SK-N-SH (cell line): ENCODE measurements around the gene PPP2R5E. TPM values are rescaled to one million over a fixed set of nuclear protein-coding genes. Genes with fewer than 3 reads are reported as not detected.

Source experiments
- CTCF ChIA-PET: fragments of 300-600, 350-600 bp; formaldehyde crosslinking; extraction: SDS; loops from one replicate; lab custom pipeline; 2021; lab: Yijun Ruan, JAX
- POLR2A ChIA-PET: fragments of 350-600 bp; sonication (Branson Sonifier 250); formaldehyde crosslinking; extraction: SDS; loops from one replicate; lab custom pipeline; 2020; ENCODE audit warnings: antibody characterized with exemption, inconsistent platforms; lab: Yijun Ruan, JAX
- DNase-seq: peaks from one replicate; pipeline ENCODE4 v3.0.0; 2012
- H2AFZ ChIP-seq: fragments of 200-600 bp; sonication (generic); 2 replicates; pipeline ENCODE4 v1.8.1; 2016; ENCODE audit warnings: antibody characterized with exemption, mild to moderate bottlenecking, low read depth
- H3F3A ChIP-seq: fragments of 200-600 bp; sonication (generic); replicated peaks from 2 replicates; pipeline ENCODE3; 2016; ENCODE audit warnings: antibody characterized with exemption, mild to moderate bottlenecking; ENCODE audit not compliant: insufficient read depth
- H3K27ac ChIP-seq, 2 experiments: fragments of 200-500 bp in 1 of 2; fragments of 200-600 bp in 1 of 2; sonication (Bioruptor generic) in 1 of 2; sonication (generic), shearing (Covaris generic) in 1 of 2; 2 replicates each; pipeline versions ENCODE4 v1.5.1 to v1.6.1; 2014 to 2016; ENCODE audit warnings: low read depth in 2 of 2, inconsistent platforms in 1 of 2, low read length in 1 of 2, mild to moderate bottlenecking in 1 of 2, mixed read lengths in 1 of 2
- H3K27me3 ChIP-seq: fragments of 200-600 bp; sonication (generic), shearing (Covaris generic); 2 replicates; pipeline ENCODE4 v1.6.1; 2016; ENCODE audit warnings: mixed run types; ENCODE audit not compliant: insufficient read depth
- H3K36me3 ChIP-seq, 2 experiments: fragments of 200-500 bp in 1 of 2; fragments of 200-600 bp in 1 of 2; sonication (Bioruptor generic) in 1 of 2; sonication (generic) in 1 of 2; replicated peaks in 1 of 2; 2 replicates each; pipeline versions ENCODE3 to v1.5.1; 2014 to 2016; ENCODE audit warnings: low read length in 1 of 2, mild to moderate bottlenecking in 1 of 2; ENCODE audit not compliant: insufficient read depth in 2 of 2, control insufficient read depth in 1 of 2
- H3K4me1 ChIP-seq, 2 experiments: fragments of 200-500 bp in 1 of 2; fragments of 200-600 bp in 1 of 2; sonication (Bioruptor generic) in 1 of 2; sonication (generic), shearing (Covaris generic) in 1 of 2; 2 replicates each; pipeline versions ENCODE4 v1.5.1 to v1.6.1; 2014 to 2016; ENCODE audit warnings: low read depth in 1 of 2, low read length in 1 of 2, mixed run types in 1 of 2; ENCODE audit not compliant: insufficient read depth in 2 of 2, control insufficient read depth in 1 of 2
- H3K4me2 ChIP-seq: fragments of 200-600 bp; sonication (generic), shearing (Covaris generic); 2 replicates; pipeline ENCODE4 v1.6.1; 2017; ENCODE audit warnings: mixed run types
- H3K4me3 ChIP-seq, 2 experiments: fragments of 200-500 bp in 1 of 2; fragments of 200-600 bp in 1 of 2; sonication (Bioruptor generic) in 1 of 2; sonication (generic), shearing (Covaris generic) in 1 of 2; 2 replicates each; pipeline versions ENCODE4 v1.5.1 to v1.8.1; 2014 to 2016; ENCODE audit warnings: low read depth in 2 of 2, inconsistent platforms in 1 of 2, low read length in 1 of 2, mild to moderate bottlenecking in 1 of 2, mixed read lengths in 1 of 2, moderate library complexity in 1 of 2
- H3K79me2 ChIP-seq: fragments of 200-600 bp; sonication (generic); 2 replicates; pipeline ENCODE4 v1.8.1; 2017; ENCODE audit warnings: mild to moderate bottlenecking; ENCODE audit not compliant: insufficient read depth
- H3K9ac ChIP-seq: fragments of 200-600 bp; sonication (generic); 2 replicates; pipeline ENCODE4 v1.6.1; 2017; ENCODE audit warnings: mixed run types
- H3K9me2 ChIP-seq: fragments of 200-600 bp; sonication (generic); 2 replicates; pipeline ENCODE4 v1.6.1; 2017; ENCODE audit warnings: mixed run types
- H3K9me3 ChIP-seq: fragments of 200-600 bp; sonication (generic); 2 replicates; pipeline ENCODE4 v1.6.1; 2017; ENCODE audit warnings: mixed run types, mild to moderate bottlenecking, moderate library complexity
- H4K20me1 ChIP-seq: fragments of 200-600 bp; sonication (generic); 2 replicates; pipeline ENCODE4 v1.6.1; 2017; ENCODE audit warnings: mild to moderate bottlenecking, mixed run types; ENCODE audit not compliant: insufficient read depth
- ELF1 ChIP-seq: IDR thresholded peaks from 2 replicates; pipeline ENCODE4 v1.4.0; 2012
- FOXM1 ChIP-seq: IDR thresholded peaks from 2 replicates; pipeline ENCODE4 v1.4.0; 2012; ENCODE audit warnings: low read depth, mild to moderate bottlenecking
- JUND ChIP-seq: IDR thresholded peaks from 2 replicates; pipeline ENCODE4 v1.4.0; 2012
- MEF2A ChIP-seq: IDR thresholded peaks from 2 replicates; pipeline ENCODE4 v1.4.0; 2012; ENCODE audit warnings: low read depth, borderline replicate concordance
- MXI1 ChIP-seq: IDR thresholded peaks from 2 replicates; pipeline ENCODE4 v1.6.1; 2012; ENCODE audit warnings: mild to moderate bottlenecking, low read depth, low read length, improper control_type of control experiment
- POLR2AphosphoS5 ChIP-seq: IDR thresholded peaks from 2 replicates; pipeline ENCODE4 v1.6.1; 2012; ENCODE audit warnings: low read depth, low read length
- RAD21 ChIP-seq: IDR thresholded peaks from 2 replicates; pipeline ENCODE4 v1.6.1; 2012; ENCODE audit warnings: mild to moderate bottlenecking, low read length
- SMC3 ChIP-seq: IDR thresholded peaks from 2 replicates; pipeline ENCODE4 v1.6.1; 2012; ENCODE audit warnings: low read depth, low read length, improper control_type of control experiment
- TAF1 ChIP-seq: IDR thresholded peaks from 2 replicates; pipeline ENCODE4 v1.6.1; 2012; ENCODE audit warnings: low read depth, mild to moderate bottlenecking, low read length, moderate library complexity, borderline replicate concordance
- WGBS: methylation state at CpG from one replicate; pipeline ENCODE4 v1.1.6; 2017; ENCODE audit warnings: low lambda C conversion rate; 5-methylcytosine and 5-hydroxymethylcytosine counted together
- polyA plus RNA-seq, 3 experiments: library from polyadenylated mRNA; depleted of rRNA; stranded (reverse); fragments of >200 nt; gene quantifications; 2 replicates each; pipeline ENCODE4 v1.2.3, GENCODE V29; 2012
- TF ChIP-seq, protein P1 (sequence below): IDR thresholded peaks from 2 replicates; pipeline ENCODE4 v1.6.1; 2012; ENCODE audit warnings: mild to moderate bottlenecking, low read depth, low read length, moderate library complexity
- TF ChIP-seq, protein P2 (sequence below): fragments of 150-350 bp; IDR thresholded peaks from 2 replicates; pipeline ENCODE4 v1.6.1; 2016; ENCODE audit warnings: mild to moderate bottlenecking, low read depth, low read length
- TF ChIP-seq, protein P3 (sequence below): IDR thresholded peaks from 2 replicates; pipeline ENCODE4; 2012
- TF ChIP-seq, protein P4 (sequence below): IDR thresholded peaks from 2 replicates; pipeline ENCODE4 v1.4.0; 2012; ENCODE audit warnings: low read depth, borderline replicate concordance

PPP2R5E gene
- polyA plus RNA-seq, 1 of the 3 experiments (the other 2 are of a cell fraction) = 4.4 TPM

DNA sequence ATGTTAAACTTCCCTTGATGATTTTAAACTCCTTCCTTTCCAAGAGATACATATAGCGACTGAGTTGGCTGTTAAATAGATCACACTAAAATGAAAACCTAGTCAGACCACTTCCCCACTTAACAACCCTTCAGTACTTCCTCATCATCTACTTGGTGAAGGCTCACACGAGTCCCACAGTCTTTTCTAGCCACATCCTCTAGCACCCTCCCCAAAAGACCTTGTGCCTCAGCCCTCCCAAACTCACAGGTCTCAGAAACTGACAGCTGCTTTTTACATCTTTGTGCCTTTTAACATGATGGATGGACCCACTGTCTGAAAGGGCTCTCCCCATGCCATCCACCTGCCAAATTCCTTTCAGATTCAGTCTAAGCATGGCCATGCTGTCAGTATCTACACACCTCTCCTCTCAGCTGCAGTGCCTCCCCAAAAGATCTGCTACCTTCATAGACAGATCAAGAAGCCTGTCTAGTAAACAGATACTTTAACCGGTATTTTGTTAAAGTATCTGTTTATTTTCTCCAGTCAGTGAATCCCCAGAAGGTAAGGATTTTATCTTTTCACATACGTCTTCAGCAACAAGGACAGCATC, 159.3 kb downstream of the PPP2R5E start (continued):
- TF ChIP-seq, protein P1, sequence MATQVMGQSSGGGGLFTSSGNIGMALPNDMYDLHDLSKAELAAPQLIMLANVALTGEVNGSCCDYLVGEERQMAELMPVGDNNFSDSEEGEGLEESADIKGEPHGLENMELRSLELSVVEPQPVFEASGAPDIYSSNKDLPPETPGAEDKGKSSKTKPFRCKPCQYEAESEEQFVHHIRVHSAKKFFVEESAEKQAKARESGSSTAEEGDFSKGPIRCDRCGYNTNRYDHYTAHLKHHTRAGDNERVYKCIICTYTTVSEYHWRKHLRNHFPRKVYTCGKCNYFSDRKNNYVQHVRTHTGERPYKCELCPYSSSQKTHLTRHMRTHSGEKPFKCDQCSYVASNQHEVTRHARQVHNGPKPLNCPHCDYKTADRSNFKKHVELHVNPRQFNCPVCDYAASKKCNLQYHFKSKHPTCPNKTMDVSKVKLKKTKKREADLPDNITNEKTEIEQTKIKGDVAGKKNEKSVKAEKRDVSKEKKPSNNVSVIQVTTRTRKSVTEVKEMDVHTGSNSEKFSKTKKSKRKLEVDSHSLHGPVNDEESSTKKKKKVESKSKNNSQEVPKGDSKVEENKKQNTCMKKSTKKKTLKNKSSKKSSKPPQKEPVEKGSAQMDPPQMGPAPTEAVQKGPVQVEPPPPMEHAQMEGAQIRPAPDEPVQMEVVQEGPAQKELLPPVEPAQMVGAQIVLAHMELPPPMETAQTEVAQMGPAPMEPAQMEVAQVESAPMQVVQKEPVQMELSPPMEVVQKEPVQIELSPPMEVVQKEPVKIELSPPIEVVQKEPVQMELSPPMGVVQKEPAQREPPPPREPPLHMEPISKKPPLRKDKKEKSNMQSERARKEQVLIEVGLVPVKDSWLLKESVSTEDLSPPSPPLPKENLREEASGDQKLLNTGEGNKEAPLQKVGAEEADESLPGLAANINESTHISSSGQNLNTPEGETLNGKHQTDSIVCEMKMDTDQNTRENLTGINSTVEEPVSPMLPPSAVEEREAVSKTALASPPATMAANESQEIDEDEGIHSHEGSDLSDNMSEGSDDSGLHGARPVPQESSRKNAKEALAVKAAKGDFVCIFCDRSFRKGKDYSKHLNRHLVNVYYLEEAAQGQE = no peak
- no peak for TF ChIP-seq MEF2A
- TF ChIP-seq, protein P2, sequence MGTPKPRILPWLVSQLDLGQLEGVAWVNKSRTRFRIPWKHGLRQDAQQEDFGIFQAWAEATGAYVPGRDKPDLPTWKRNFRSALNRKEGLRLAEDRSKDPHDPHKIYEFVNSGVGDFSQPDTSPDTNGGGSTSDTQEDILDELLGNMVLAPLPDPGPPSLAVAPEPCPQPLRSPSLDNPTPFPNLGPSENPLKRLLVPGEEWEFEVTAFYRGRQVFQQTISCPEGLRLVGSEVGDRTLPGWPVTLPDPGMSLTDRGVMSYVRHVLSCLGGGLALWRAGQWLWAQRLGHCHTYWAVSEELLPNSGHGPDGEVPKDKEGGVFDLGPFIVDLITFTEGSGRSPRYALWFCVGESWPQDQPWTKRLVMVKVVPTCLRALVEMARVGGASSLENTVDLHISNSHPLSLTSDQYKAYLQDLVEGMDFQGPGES = no peak
- TF ChIP-seq MXI1 = no peak

DNA sequence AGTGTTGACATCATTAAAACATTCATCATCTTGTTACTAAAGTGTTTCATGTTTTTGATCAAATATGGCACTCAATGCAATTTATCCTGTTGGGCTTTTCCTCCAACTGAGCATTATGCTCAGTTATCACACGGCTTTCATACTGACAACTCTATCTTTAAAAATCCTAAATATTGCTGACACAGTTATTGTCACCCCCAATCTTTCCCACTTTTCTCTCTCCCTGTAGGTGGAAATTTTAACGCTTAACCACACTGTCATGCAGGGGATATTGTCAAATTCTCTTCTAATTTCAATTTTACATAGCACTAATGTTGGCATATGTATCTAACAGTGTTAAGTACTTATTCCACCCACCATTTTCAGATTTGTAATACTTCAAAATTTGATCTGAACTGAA, 164.7 kb downstream of the PPP2R5E start:
- H3K4me3 ChIP-seq = no peak overlapping the region
- H3K27me3 ChIP-seq = no peaks in the 10 kb centered on the region
- DNase-seq = no peak
- CTCF ChIA-PET = interaction anchor here (0.6 kb wide), 1 partner anchor 108 kb away, joined by 3 read pairs; no protein-coding TSS in a partner anchor
- peaks cover 9% of the 10 kb centered on the region for H3F3A ChIP-seq
- 98% methylated on average over 2 of the region's 2 CpGs for WGBS
- no peak overlapping the region for H2AFZ ChIP-seq
- POLR2A ChIA-PET = no interaction called here
- H4K20me1 ChIP-seq = no peaks in the 10 kb centered on the region
- H3K9me2 ChIP-seq = no peaks in the 10 kb centered on the region
- H3K9me3 ChIP-seq = no peaks in the 10 kb centered on the region
- no peak overlapping the region for H3K4me2 ChIP-seq
- no peak overlapping the region for H3K9ac ChIP-seq
- H3K27ac ChIP-seq = no peak overlapping the region
- H3K79me2 ChIP-seq = no peaks in the 10 kb centered on the region
- TF ChIP-seq, protein P3, sequence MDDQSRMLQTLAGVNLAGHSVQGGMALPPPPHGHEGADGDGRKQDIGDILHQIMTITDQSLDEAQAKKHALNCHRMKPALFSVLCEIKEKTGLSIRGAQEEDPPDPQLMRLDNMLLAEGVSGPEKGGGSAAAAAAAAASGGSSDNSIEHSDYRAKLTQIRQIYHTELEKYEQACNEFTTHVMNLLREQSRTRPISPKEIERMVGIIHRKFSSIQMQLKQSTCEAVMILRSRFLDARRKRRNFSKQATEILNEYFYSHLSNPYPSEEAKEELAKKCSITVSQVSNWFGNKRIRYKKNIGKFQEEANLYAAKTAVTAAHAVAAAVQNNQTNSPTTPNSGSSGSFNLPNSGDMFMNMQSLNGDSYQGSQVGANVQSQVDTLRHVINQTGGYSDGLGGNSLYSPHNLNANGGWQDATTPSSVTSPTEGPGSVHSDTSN = no peak
- TF ChIP-seq, protein P4, sequence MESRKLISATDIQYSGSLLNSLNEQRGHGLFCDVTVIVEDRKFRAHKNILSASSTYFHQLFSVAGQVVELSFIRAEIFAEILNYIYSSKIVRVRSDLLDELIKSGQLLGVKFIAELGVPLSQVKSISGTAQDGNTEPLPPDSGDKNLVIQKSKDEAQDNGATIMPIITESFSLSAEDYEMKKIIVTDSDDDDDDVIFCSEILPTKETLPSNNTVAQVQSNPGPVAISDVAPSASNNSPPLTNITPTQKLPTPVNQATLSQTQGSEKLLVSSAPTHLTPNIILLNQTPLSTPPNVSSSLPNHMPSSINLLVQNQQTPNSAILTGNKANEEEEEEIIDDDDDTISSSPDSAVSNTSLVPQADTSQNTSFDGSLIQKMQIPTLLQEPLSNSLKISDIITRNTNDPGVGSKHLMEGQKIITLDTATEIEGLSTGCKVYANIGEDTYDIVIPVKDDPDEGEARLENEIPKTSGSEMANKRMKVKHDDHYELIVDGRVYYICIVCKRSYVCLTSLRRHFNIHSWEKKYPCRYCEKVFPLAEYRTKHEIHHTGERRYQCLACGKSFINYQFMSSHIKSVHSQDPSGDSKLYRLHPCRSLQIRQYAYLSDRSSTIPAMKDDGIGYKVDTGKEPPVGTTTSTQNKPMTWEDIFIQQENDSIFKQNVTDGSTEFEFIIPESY = no peak
- TF ChIP-seq ELF1 (no peak), TAF1 (no peak), FOXM1 (no peak), JUND (no peak), MEF2A (no peak), POLR2AphosphoS5 (no peak), RAD21 (no peak), SMC3 (no peak)
- TF ChIP-seq, all 33 proteins: peak for 0
- H3K36me3 ChIP-seq = peaks cover 48 to 50% of the 10 kb centered on the region in 2 experiments
- H3K4me1 ChIP-seq = no peaks in the 10 kb centered on the region
